ENCODE data around the gene FLNB.

DNA sequence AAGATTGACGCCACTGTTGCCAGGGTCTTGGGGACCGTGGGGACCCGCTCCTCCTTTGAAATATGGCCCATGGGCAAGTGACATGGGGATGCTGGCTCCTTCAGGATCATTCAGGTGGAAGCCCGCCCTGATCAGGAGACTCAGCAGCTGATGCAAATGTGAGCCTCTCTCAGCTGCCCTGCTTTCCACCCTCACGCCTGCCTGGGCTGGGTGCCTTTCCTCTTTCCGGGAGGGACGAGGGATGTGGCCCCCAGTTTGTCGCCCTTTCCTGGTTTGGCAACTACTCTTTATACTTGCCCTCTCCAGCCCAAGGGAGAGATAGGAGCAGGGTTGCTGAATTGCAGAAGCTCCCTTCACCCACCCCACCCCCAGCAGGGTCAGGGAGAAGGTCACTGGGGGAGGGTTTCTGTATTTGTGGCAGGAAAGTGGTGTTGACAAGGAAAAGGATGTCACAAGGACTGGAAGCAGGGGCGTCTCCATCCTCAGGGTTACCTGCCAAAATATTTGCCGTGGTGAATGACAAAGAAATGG, 180.8 kb downstream of the FLNB start:
- TF ChIP-seq, protein P1, sequence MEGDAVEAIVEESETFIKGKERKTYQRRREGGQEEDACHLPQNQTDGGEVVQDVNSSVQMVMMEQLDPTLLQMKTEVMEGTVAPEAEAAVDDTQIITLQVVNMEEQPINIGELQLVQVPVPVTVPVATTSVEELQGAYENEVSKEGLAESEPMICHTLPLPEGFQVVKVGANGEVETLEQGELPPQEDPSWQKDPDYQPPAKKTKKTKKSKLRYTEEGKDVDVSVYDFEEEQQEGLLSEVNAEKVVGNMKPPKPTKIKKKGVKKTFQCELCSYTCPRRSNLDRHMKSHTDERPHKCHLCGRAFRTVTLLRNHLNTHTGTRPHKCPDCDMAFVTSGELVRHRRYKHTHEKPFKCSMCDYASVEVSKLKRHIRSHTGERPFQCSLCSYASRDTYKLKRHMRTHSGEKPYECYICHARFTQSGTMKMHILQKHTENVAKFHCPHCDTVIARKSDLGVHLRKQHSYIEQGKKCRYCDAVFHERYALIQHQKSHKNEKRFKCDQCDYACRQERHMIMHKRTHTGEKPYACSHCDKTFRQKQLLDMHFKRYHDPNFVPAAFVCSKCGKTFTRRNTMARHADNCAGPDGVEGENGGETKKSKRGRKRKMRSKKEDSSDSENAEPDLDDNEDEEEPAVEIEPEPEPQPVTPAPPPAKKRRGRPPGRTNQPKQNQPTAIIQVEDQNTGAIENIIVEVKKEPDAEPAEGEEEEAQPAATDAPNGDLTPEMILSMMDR (conservative IDR thresholded peaks at IDR 0.05; ENCODE audit: low read depth, low read length) = no peak
- no peak for TF ChIP-seq EZH2 (IDR thresholded peaks at IDR 0.05; ENCODE audit: borderline replicate concordance, low read depth, low read length, poor library complexity, severe bottlenecking)

Measured in A673 (cell line).